Measurements from ENCODE around the gene SYTL5.

The SYTL5 gene

DNA sequence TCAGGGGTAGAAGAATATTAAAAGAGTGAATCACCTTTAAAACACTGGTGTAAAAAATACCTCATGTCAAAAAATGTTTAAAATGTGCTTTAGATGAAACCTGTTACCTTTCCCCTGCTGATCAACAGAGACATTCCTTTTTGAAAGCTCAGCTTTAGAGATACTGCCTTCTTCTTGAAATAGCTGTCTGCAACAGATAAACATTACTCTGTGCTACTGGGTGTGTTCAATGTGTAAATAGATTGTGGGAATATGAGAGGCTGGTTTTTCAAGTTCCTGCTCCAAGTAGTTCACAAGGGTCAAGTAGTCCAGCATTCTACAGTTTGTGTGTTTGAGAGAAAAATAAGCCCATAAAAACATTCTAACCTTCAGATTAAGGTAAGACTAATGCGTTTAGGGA, at the start of gene SYTL5:
Gene SYTL5 (plus strand): TSS at position 263 of the 400 bp plus-strand sequence. CDS start 27,337 bp downstream, outside the sequence.
- DNase-seq (ENCODE audit: low spot score), result no peak
- in situ Hi-C loops (cut with MboI; ENCODE audit: low pct_unique_long_range_greater_than_20kb, low sequenced_read_pairs, unreplicated experiment), result no loop called here
- TF ChIP-seq, protein P1, sequence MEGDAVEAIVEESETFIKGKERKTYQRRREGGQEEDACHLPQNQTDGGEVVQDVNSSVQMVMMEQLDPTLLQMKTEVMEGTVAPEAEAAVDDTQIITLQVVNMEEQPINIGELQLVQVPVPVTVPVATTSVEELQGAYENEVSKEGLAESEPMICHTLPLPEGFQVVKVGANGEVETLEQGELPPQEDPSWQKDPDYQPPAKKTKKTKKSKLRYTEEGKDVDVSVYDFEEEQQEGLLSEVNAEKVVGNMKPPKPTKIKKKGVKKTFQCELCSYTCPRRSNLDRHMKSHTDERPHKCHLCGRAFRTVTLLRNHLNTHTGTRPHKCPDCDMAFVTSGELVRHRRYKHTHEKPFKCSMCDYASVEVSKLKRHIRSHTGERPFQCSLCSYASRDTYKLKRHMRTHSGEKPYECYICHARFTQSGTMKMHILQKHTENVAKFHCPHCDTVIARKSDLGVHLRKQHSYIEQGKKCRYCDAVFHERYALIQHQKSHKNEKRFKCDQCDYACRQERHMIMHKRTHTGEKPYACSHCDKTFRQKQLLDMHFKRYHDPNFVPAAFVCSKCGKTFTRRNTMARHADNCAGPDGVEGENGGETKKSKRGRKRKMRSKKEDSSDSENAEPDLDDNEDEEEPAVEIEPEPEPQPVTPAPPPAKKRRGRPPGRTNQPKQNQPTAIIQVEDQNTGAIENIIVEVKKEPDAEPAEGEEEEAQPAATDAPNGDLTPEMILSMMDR (IDR thresholded peaks at IDR 0.05; ENCODE audit: extremely low read depth, insufficient read depth, missing control alignments), result no peak

DNA sequence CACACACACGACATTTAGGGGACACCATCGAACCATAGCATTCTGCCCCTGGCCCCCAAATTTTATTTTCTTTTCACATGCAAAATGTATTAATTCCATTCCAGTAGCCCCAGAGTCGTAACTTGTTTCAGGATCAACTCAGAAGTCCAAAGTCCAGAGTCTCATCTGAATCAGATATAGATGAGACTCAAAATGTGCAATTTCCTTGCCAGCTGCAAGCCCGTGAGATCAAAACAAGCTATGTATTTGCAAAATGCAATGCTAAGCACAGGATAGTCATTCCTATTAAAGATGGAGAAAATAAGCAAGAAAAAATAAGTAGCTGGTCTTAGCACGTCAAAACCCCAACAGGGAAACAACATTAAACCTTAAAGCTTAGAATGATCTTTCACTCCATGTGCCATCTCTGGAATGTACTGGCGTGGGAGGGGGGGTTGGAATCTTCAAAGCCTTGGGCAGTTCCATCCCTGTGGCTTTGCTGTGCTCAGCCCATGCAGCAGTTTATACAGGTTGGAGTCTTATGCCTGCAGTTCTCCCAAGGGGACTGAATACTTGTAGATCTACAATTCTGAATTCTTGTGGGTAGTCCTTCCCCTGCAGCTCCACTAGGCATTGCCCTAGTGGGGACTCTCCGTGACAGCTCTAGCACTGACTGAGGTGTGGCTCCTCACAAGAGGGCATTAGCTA, 47.7 kb upstream of the SYTL5 start:
- in situ Hi-C loops (cut with MboI; ENCODE audit: low pct_unique_long_range_greater_than_20kb, low sequenced_read_pairs, unreplicated experiment), result no loop called here
- DNase-seq (ENCODE audit: low spot score), result no peak
- TF ChIP-seq, protein P1 (IDR thresholded peaks at IDR 0.05; ENCODE audit: extremely low read depth, insufficient read depth, missing control alignments), result no peak

DNA sequence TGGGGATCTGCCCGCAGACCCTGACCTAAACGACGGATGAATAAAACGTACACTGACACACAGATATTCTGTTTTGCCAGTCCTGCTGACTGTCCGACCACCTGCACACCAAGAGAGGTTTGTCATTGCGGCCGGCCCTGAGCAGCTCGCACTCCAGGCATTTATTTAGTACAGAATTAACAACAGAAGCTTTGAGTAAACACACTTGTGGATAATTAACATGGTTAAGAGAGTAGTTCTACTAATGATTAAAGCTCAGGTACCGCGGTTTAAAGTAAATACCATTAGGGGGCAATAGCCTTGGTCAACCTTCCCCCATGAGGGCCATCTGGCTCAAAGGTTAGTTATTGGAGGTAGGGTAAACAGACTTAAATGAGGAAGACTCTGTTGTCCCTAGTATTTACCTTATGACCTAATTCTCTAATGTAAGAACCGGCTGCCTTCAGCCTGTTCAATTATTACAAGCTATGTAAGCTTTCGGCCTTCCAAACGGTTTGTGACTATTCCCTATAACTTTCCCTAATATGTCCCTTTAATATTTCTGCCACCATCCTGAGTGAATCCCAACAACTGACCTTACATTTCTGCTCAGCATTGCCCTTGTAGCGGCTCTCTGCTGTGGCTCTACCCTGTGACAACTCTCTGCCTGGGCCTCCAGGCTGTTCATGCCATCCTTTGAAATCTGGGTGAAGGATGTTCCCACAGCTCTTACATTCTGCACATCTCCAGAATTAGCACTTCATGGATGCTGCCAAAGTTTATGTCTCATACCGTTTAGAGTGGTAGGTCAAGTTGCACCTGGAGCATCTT, 46.9 kb upstream of the SYTL5 start:
- in situ Hi-C loops (cut with MboI; ENCODE audit: low pct_unique_long_range_greater_than_20kb, low sequenced_read_pairs, unreplicated experiment), result no loop called here
- TF ChIP-seq, protein P1 (IDR thresholded peaks at IDR 0.05; ENCODE audit: extremely low read depth, insufficient read depth, missing control alignments), result no peak
- DNase-seq (ENCODE audit: low spot score), result no peak

DNA sequence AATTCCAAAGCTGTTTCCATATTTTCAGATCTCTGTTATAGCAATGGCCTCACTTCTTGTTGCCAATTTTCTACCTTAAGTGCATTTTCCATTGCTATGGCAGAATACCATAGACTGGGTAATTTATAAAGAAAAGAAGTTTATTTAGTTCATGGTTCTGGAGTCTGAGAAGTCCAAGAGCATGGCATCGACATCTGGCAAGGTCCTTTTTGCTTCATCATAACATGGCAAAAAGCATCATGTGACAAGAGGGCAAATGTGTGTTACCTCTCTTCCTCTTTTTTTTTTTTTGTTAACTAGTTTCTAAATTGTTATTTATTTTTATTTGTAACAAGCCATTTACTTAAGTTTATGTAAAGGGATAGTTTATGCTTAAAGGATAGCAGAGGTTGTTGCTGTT, 45.2 kb upstream of the SYTL5 start:
- TF ChIP-seq, protein P1 (IDR thresholded peaks at IDR 0.05; ENCODE audit: extremely low read depth, insufficient read depth, missing control alignments), result no peak
- in situ Hi-C loops (cut with MboI; ENCODE audit: low pct_unique_long_range_greater_than_20kb, low sequenced_read_pairs, unreplicated experiment), result no loop called here
- DNase-seq (ENCODE audit: low spot score), result no peak

GRCh38 chrX:37967714-37968113, 38.6 kb upstream of the SYTL5 start:
- TF ChIP-seq, protein P1 (IDR thresholded peaks at IDR 0.05; ENCODE audit: extremely low read depth, insufficient read depth, missing control alignments), result no peak
- in situ Hi-C loops (cut with MboI; ENCODE audit: low pct_unique_long_range_greater_than_20kb, low sequenced_read_pairs, unreplicated experiment), result no loop called here
- DNase-seq (ENCODE audit: low spot score), result no peak

GRCh38 chrX:37975421-37975820, 30.9 kb upstream of the SYTL5 start:
- TF ChIP-seq, protein P1 (IDR thresholded peaks at IDR 0.05; ENCODE audit: extremely low read depth, insufficient read depth, missing control alignments), result no peak
- in situ Hi-C loops (cut with MboI; ENCODE audit: low pct_unique_long_range_greater_than_20kb, low sequenced_read_pairs, unreplicated experiment), result no loop called here
- no peak for DNase-seq (ENCODE audit: low spot score)
